HG03025 (cell line): Measurements from ENCODE around the gene TTLL7.

Source experiments
- ATAC-seq: cut with Tn5 transposase; IDR thresholded peaks from one replicate; pipeline ENCODE4 v1.9.1; 2021; ENCODE audit warnings: mild to moderate bottlenecking, moderate library complexity; ENCODE audit not compliant: unreplicated experiment, low FRiP score

Gene TTLL7

GRCh38 chr1:83998498-83999315, at the start of gene TTLL7:
TSS of gene TTLL7 (minus strand) at chr1:83999132. CDS start at chr1:83952211, 46,921 bp downstream.
- ATAC-seq: peak; percentile 86

DNA sequence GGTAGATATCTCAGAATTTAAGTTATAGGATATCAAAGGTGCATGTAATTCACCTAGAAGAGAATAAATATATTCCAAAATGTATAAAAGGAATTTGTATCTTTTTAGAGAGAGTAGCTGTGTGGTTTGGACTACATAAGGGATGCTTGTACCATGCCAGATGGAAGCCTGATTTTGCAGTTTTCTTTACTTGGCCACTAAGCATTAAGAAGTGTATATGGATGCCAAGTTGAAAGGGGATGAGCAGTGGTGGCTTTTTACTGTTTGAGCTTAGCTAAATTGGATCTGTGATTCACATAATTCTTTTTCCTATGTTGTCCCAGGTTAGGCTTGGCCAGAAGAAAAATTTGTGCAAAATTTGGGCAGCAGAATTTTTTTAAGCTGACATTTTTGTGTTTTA, 43.5 kb upstream of the TTLL7 start:
- ATAC-seq: no peak

DNA sequence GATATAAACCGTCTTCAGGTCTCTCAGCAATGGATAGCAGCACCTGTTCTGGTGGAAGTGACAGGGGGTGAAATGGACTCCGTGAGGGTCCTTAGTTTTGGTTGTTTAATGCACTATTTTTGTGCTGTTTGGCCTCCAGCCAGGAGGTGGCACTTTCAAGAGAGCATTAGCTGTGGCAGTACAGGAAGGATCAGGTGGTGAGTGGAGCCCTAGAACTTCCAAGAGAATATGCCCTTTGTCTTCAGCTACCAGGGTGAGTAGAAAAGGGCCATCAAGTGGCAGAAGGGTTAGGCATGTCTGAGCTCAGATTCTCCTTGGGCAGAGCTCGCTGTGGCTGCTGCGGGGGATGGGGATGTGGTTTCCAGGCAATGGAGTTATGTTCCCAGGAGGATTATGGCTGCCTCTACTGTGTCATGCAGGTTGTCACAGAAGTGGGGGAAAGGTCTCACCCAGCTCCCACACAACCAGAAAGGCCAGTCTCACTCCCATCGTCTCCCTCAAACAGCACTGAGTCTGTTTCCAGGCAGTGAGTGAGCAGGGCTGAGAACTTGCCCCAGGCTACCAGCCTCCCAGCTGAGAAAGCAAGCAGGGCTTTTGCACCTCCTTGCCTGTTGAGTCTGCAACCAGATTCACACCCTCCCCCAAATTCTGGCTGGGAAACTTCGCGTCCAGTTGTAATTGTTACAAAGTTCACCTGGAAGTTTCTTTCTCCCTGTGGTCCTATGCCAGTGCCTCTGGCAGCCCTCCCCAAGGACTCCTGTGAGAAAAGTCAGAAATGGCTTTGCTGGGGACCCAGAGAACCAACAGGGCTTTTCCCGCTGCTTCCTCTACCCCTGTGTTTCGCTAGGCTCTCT, 39.1 kb upstream of the TTLL7 start:
- no peak for ATAC-seq

DNA sequence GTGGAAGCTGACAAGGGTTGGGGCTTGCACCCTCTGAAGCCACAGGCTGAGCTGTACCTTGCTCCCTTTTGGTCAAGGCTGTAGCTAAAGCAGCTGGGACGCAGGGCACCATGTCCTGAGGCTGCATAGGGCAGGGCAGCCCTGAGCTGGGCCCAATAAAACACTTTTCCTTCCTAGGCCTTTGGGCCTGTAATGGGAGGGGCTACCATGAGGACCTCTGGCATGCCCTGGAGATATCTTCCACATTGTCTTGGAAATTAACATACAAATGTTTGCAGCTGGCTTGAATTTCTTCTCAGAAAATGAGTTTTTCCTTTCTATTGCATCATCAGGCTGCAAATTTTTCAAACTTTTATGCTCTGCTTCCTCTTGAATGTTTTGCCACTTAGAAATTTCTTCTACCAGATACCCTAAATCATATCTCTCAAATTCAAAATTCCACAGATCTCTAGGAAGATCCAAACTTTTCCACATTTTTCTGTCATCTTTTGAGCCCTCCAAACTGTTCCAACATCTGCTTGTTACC, 32.9 kb upstream of the TTLL7 start:
- no peak for ATAC-seq

GRCh38 chr1:84027368-84027767, 28.4 kb upstream of the TTLL7 start:
- ATAC-seq: no peak

DNA sequence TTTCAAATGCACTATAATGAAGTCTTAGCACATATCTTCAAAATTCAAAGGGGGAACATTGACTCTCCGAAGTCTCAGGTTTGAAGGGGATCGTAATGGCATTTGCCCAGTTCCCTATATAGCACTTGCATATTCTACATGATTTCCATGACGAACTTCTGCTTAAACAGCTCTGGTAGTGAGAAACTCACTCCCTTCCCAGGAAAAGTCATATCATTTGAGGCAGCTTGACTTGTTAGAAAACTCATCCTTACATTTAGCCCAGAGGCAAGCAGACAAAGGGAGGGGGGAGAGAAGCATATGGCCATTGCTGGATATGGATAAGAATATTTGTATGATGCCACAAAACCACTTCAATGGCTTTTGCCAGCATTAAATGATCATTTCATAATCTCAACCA, 27.0 kb upstream of the TTLL7 start:
- no peak for ATAC-seq

GRCh38 chr1:84021822-84022221, 22.9 kb upstream of the TTLL7 start:
- no peak for ATAC-seq

- no peak for ATAC-seq
Measured at GRCh38 chr1:84020151-84020550, 21.2 kb upstream of the TTLL7 start.

- ATAC-seq: no peak
Measured at GRCh38 chr1:84019217-84019616, 20.3 kb upstream of the TTLL7 start.

- no peak for ATAC-seq
Measured at GRCh38 chr1:84013708-84014107, 14.8 kb upstream of the TTLL7 start.

- ATAC-seq: no peak
Measured at GRCh38 chr1:84012018-84012417, 13.1 kb upstream of the TTLL7 start.

GRCh38 chr1:84010136-84010535, 11.2 kb upstream of the TTLL7 start:
- ATAC-seq: no peak

- ATAC-seq: no peak
Measured at GRCh38 chr1:84008631-84009030, 9.7 kb upstream of the TTLL7 start.

GRCh38 chr1:84006591-84006990, 7.7 kb upstream of the TTLL7 start:
- no peak for ATAC-seq

GRCh38 chr1:84001501-84001900, 2.6 kb upstream of the TTLL7 start:
- no peak for ATAC-seq

GRCh38 chr1:84000954-84001495, 2.1 kb upstream of the TTLL7 start:
- no peak for ATAC-seq

DNA sequence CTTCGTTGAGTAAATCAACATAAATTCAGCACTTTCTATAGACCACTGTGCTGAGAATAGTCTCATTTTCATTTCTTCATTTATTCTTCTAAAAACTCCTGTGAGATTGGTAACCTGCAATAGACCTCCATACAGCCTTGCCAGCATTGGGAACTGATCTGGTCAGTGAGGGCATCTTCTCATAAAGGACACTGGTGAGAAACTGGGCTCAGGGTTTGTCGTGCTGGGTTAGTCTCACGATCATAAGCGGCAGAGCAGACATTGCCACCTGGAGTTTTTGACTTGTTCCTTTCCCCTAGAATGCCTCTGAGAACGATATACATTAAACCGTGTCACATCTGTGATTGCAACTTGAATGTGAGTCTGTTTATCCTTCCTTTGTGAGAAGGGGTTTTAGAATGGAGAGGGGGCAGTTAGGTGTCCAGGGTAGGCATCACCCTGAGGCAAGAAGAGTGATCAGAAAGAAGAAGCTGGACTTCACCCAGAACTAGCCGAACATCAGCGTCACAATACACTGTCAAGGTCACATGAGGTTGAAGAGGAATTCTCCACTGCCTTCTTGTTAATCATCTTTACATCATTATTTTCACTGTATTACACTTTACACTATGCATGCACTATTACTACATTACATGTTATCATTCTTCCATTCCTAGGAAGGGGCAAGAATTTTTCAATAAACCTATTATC, 1.4 kb upstream of the TTLL7 start:
- no peak for ATAC-seq

GRCh38 chr1:83999316-83999819, 436 bp upstream of the TTLL7 start:
- peak; percentile 86 for ATAC-seq

GRCh38 chr1:83998205-83998497, 781 bp downstream of the TTLL7 start:
- no peak for ATAC-seq

DNA sequence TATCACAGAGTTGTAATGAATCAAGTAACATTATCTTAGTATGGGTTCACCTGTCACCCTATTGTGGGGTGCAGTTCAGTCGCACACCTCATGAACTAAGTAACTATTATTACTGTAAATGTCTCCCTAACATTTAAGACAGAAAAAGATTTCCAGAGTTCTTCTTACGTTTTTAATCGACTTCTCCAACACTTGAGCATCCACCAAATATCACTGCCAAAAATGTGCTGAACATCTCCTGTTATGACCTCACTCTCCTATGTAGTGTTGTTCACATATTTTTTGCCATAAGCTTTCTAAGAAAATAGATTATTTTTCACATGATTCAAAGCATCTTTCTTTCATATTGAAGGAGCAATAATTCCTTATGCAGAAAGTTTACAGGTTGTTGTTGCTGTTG, 1.3 kb downstream of the TTLL7 start:
- ATAC-seq: no peak

- no peak for ATAC-seq
Measured at GRCh38 chr1:83996621-83997020, 2.3 kb downstream of the TTLL7 start.
